Gastrocnemius medialis (tissue), 4 donors: ENCODE results near the gene KLC1. TPM values are rescaled to one million over a fixed set of nuclear protein-coding genes. Genes with fewer than 3 reads are reported as not detected.

Source experiments
- ATAC-seq, 2 donors: fragments of 150-250 bp; one replicate each; pipeline ENCODE4 v1.9.1; 2016
- DNase-seq, 2 donors: peaks; one replicate each; pipeline ENCODE4 v3.0.0-alpha.2; 2019
- H3K27ac ChIP-seq, 4 donors: fragments of 200-600 bp; sonication (generic); 1 replicate in 1 of 4; 2 replicates in 3 of 4; pipeline ENCODE4 v1.5.1; 2016 to 2018; ENCODE audit warnings: mild to moderate bottlenecking in 2 of 4, moderate library complexity in 1 of 4
- H3K27me3 ChIP-seq, 3 donors: fragments of 200-600 bp; sonication (generic) in 2 of 3; 1 replicate in 1 of 3; 2 replicates in 2 of 3; pipeline versions ENCODE4 v1.5.1 to v1.6.0; 2016 to 2019; ENCODE audit warnings: mild to moderate bottlenecking in 1 of 3, moderate library complexity in 1 of 3
- H3K36me3 ChIP-seq, 2 donors: fragments of 200-600 bp; sonication (generic) in 1 of 2; one replicate each; pipeline ENCODE4 v1.5.1; 2017 to 2018
- H3K4me1 ChIP-seq, 2 donors: fragments of 200-600 bp; sonication (generic) in 1 of 2; one replicate each; pipeline ENCODE4 v1.5.1; 2016 to 2017; ENCODE audit warnings: mild to moderate bottlenecking in 2 of 2
- H3K4me3 ChIP-seq, 4 donors: fragments of 200-600 bp; sonication (generic) in 3 of 4; 1 replicate in 1 of 4; 2 replicates in 3 of 4; pipeline ENCODE4 v1.5.1; 2016 to 2019; ENCODE audit warnings: mild to moderate bottlenecking in 2 of 4
- H3K9me3 ChIP-seq, 3 donors: fragments of 200-600 bp; sonication (generic) in 2 of 3; 1 replicate in 1 of 3; 2 replicates in 2 of 3; pipeline ENCODE4 v1.5.1; 2016 to 2019
- POLR2A ChIP-seq, 2 donors: fragments of 450-650 bp; IDR thresholded peaks; one replicate each; pipeline ENCODE4 v1.6.1; 2017; ENCODE audit warnings: antibody characterized with exemption in 2 of 2, mild to moderate bottlenecking in 2 of 2, moderate library complexity in 2 of 2
- in situ Hi-C, 4 donors: fragments of 200-750 bp; cut with MboI; loops; one replicate each; pipeline versions ENCODE4 v1.15.0 to v1.8.0; 2017; ENCODE audit warnings: low sequenced_read_pairs in 4 of 4
- intact Hi-C: fragments of 100-400 bp; cut with DNase I; formaldehyde crosslinking; loops from one replicate; pipeline ENCODE4 v1.15.1; 2023; ENCODE audit warnings: low total_unique reads
- total RNA-seq, 4 donors: library from RNA; depleted of rRNA; stranded (reverse); fragments of >200 nt; gene quantifications; one replicate each; pipeline versions ENCODE4 v1.1.0 to v1.2.3, GENCODE V29; 2016
- TF ChIP-seq, protein P1 (sequence below), 5 experiments: fragments of 450-650 bp in 3 of 5; fragments of 200-600 bp in 2 of 5; sonication (generic) in 2 of 5; IDR thresholded peaks in 4 of 5; conservative IDR thresholded peaks in 1 of 5; 1 replicate in 4 of 5; 2 replicates in 1 of 5; pipeline ENCODE4 v1.5.1; 2016 to 2019; ENCODE audit warnings: antibody characterized with exemption in 5 of 5, mild to moderate bottlenecking in 3 of 5, moderate library complexity in 3 of 5

The KLC1 gene
- total RNA-seq, 4 donors from 2014 or later = 217 to 398 (median 309) TPM

DNA sequence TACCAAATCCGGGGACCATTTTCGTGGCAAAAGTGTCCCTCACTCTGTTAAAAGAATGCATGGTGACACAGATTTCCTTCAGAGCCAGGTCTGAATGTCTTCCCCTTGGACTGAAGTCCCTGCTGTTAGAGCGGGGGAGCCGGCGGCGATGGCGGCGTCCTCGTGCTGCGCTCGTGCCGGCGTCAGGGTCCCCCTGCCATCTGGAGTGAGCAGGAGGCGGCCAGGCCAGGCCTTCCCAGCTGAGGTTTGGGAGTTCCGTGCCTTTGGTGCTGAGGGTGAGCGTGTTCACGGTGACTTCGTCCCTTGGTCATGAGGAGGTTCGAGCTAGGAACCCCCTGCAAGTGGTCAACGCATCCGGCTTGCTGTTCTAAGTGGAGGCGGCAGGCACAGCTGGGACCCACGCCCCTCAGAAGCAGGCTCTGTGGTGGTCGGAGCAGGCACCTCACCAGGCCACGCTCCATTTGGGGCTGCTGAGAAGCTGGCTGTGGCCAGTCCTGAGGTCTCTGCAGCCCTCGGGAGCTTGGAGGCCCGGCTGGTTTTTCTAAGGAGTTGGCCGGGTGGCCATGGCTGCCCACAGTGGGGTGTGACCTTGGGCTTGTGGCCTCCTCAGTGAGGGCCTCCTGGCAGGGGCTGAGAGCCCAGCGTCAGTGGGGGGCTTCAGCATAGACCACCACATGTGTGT, 96.1 kb downstream of the KLC1 start:
- no peak for ATAC-seq
- Histone ChIP-seq H3K4me1 (peaks cover 30 to 32% of the 10 kb centered on the region in 2 donors), H3K4me3 (no peak overlapping the region), H3K27me3 (no peaks in the 10 kb centered on the region), H3K36me3 (peaks cover 0 to 13% of the 10 kb centered on the region in 2 donors), H3K9me3 (no peaks in the 10 kb centered on the region), H3K27ac (no peak overlapping the region)
- no peak for DNase-seq
- in situ Hi-C loops (no loop called here), intact Hi-C loops (no loop called here)
- no peak for TF ChIP-seq POLR2A (IDR thresholded peaks at IDR 0.05)
- TF ChIP-seq, protein P1, sequence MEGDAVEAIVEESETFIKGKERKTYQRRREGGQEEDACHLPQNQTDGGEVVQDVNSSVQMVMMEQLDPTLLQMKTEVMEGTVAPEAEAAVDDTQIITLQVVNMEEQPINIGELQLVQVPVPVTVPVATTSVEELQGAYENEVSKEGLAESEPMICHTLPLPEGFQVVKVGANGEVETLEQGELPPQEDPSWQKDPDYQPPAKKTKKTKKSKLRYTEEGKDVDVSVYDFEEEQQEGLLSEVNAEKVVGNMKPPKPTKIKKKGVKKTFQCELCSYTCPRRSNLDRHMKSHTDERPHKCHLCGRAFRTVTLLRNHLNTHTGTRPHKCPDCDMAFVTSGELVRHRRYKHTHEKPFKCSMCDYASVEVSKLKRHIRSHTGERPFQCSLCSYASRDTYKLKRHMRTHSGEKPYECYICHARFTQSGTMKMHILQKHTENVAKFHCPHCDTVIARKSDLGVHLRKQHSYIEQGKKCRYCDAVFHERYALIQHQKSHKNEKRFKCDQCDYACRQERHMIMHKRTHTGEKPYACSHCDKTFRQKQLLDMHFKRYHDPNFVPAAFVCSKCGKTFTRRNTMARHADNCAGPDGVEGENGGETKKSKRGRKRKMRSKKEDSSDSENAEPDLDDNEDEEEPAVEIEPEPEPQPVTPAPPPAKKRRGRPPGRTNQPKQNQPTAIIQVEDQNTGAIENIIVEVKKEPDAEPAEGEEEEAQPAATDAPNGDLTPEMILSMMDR (IDR thresholded peaks at IDR 0.05 in 4 of 5, conservative IDR thresholded peaks at IDR 0.05 in 1 of 5) = no peak

DNA sequence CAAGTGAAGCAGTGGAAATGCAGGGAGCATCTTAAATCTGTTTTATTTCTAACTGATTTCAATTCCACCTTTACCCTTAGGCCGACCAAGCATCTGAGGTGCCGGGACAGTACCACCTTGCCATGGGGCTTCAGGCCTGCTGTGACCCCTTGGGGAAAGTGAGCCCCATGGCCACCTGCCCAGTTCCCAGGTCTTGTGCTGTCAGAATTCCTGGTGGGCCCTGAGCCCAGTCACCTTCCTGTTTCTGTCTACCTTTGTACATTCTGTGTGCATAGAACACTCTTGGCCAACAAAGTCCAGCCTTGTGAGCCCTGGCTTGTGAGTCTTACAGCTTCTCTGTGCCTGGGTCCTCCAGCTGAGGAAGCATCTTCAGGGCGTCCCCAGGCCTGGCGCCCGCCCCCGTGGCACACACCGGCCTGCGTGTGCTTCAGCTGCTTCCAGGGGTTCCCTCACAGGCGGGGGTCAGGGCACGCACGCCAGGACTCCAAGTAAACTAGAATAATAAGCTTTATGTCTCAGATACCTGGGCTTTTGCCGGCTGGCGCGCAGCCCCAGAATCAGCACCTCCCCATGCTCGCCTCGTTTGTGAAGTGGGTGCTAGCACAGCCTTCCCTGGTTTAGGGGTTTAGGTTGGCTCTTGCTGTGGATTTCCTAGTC, 96.9 kb downstream of the KLC1 start:
- Histone ChIP-seq H3K4me1 (peaks cover 30 to 32% of the 10 kb centered on the region in 2 donors), H3K9me3 (no peaks in the 10 kb centered on the region), H3K36me3 (peaks cover 0 to 14% of the 10 kb centered on the region in 2 donors), H3K27ac (no peak overlapping the region), H3K27me3 (no peaks in the 10 kb centered on the region), H3K4me3 (no peak overlapping the region)
- in situ Hi-C loops = no loop called here
- no peak for TF ChIP-seq POLR2A (IDR thresholded peaks at IDR 0.05)
- TF ChIP-seq, protein P1 (IDR thresholded peaks at IDR 0.05 in 4 of 5, conservative IDR thresholded peaks at IDR 0.05 in 1 of 5) = no peak
- intact Hi-C loops = no loop called here
- no peak for ATAC-seq
- no peak for DNase-seq

DNA sequence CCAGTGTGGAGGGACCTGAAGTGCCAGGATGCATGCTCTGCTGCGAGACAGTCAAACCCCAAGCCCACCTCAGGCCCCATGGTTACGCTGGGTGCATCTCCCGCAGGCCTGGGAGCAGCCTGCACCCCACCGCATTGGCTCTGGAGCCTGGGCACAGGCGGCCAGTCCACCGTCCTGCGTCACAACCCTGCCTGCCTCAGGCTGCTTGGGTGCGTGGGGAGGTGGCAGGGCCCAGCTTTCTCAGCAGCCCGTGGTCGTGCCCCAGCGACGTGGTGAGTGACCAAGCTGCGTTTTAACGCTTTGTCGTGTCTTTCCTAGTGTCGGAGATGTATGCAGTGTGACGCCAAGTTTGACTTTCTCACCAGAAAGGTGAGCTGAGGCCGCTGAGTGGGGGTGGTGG, 97.5 kb downstream of the KLC1 start:
- no peak overlapping the region for H3K4me3 ChIP-seq
- DNase-seq = no peak
- H3K27me3 ChIP-seq = no peaks in the 10 kb centered on the region
- peaks cover 30 to 32% of the 10 kb centered on the region in 2 donors for H3K4me1 ChIP-seq
- intact Hi-C loops (no loop called here), in situ Hi-C loops (no loop called here)
- H3K36me3 ChIP-seq = peaks cover 0 to 14% of the 10 kb centered on the region in 2 donors
- ATAC-seq = no peak
- no peak for TF ChIP-seq POLR2A (IDR thresholded peaks at IDR 0.05)
- TF ChIP-seq, protein P1 (IDR thresholded peaks at IDR 0.05 in 4 of 5, conservative IDR thresholded peaks at IDR 0.05 in 1 of 5) = no peak
- no peaks in the 10 kb centered on the region for H3K9me3 ChIP-seq
- H3K27ac ChIP-seq = no peak overlapping the region

DNA sequence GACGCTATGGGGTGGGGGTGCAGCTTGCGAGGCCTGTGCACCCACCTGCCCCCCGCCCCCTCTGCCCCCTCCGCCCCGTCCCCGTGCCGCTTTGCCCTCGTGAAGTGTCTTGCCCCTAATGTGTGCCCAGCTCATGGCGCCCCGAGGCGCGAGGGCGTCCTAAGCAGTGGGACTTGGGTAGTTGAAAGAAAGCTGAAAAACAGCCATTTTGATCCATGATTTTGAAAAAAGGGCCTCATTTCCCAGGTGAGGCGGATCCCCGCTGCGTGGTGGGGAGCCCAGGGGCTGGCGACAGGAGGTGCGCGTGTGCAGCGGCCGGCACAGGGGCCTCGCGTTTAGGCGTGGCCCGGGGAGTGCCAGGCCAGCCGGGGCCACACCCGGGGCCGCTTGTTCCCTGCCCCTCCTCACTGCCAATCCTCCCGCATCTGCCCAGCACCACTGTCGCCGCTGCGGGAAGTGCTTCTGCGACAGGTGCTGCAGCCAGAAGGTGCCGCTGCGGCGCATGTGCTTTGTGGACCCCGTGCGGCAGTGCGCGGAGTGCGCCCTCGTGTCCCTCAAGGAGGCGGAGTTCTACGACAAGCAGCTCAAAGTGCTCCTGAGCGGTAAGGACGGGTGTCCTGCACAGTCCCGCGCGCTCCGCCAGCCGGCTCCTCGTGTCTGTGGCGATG, 98.4 kb downstream of the KLC1 start:
- intact Hi-C loops = no loop called here
- in situ Hi-C loops = no loop called here
- H3K27me3 ChIP-seq = no peaks in the 10 kb centered on the region
- H3K9me3 ChIP-seq = no peaks in the 10 kb centered on the region
- peaks cover 23 to 30% of the 10 kb centered on the region in 2 donors for H3K4me1 ChIP-seq
- DNase-seq (no peak), ATAC-seq (no peak)
- TF ChIP-seq POLR2A (IDR thresholded peaks at IDR 0.05) = no peak
- TF ChIP-seq, protein P1 (IDR thresholded peaks at IDR 0.05 in 4 of 5, conservative IDR thresholded peaks at IDR 0.05 in 1 of 5) = no peak
- H3K36me3 ChIP-seq = peaks cover 0 to 14% of the 10 kb centered on the region in 2 donors
- H3K27ac ChIP-seq = no peak overlapping the region
- H3K4me3 ChIP-seq = no peak overlapping the region
